Esophagus muscularis mucosa (tissue), 3 donors: ENCODE data around the gene CENPP.

Experiments used
- EP300 ChIP-seq: sonication (generic); formaldehyde crosslinking; IDR thresholded peaks from one replicate; pipeline ENCODE4 v1.6.1; 2017; ENCODE audit warnings: antibody characterized with exemption
- POLR2AphosphoS5 ChIP-seq, 2 donors: sonication (generic); formaldehyde crosslinking; IDR thresholded peaks; one replicate each; pipeline ENCODE4 v1.6.1; 2017; ENCODE audit warnings: antibody characterized with exemption in 2 of 2

- TF ChIP-seq POLR2AphosphoS5 (IDR thresholded peaks at IDR 0.05): peak; percentile 19 to 55
- TF ChIP-seq EP300: no peak
These were observed 80.7 kb downstream of the CENPP start for GRCh38 chr9:92406477-92406876.
